CD4-positive, alpha-beta T cell (primary cell): ENCODE data around the gene DPYSL4. TPM values are rescaled to one million over a fixed set of nuclear protein-coding genes. Genes with fewer than 3 reads are reported as not detected.

Source experiments
- ATAC-seq: fragments of 200-7000 bp; cut with Tn5 transposase; one replicate; pipeline ENCODE4 v1.10.0; 2022; ENCODE audit warnings: mild to moderate bottlenecking; ENCODE audit not compliant: poor library complexity
- CTCF ChIA-PET: fragments of 350-600 bp; sonication (Branson Sonifier 250); formaldehyde crosslinking; loops from one replicate; lab custom pipeline; 2021; ENCODE audit warnings: antibody characterized with exemption, inconsistent platforms; lab: Charles Lee
- POLR2A ChIA-PET: fragments of 350-600 bp; sonication (Branson Sonifier 250); formaldehyde crosslinking; loops from one replicate; lab custom pipeline; 2021; ENCODE audit warnings: antibody characterized with exemption, inconsistent platforms; lab: Charles Lee
- DNase-seq, 14 experiments: peaks; one replicate each; pipeline ENCODE4 v3.0.0-alpha.2; 2013 to 2020; ENCODE audit warnings: mixed read lengths in 2 of 14
- H3K27ac ChIP-seq, 2 donors: one replicate each; pipeline versions ENCODE4 v1.5.1 to v1.7.0; 2013; ENCODE audit warnings: low read length in 2 of 2, low read depth in 1 of 2, mild to moderate bottlenecking in 1 of 2
- H3K27me3 ChIP-seq, 2 experiments: 1 replicate in 1 of 2; 2 replicates in 1 of 2; pipeline versions ENCODE4 v1.6.1 to v1.7.0; 2013; ENCODE audit warnings: low read length in 2 of 2, control low read depth in 1 of 2, mild to moderate bottlenecking in 1 of 2, moderate library complexity in 1 of 2; ENCODE audit not compliant: insufficient read depth in 2 of 2, control insufficient read depth in 1 of 2
- H3K36me3 ChIP-seq: one replicate; pipeline ENCODE4 v1.6.1; 2013; ENCODE audit warnings: low read length, control low read depth; ENCODE audit not compliant: insufficient read depth
- H3K4me1 ChIP-seq: one replicate; pipeline ENCODE4 v1.6.1; 2013; ENCODE audit warnings: low read length, control low read depth; ENCODE audit not compliant: insufficient read depth
- H3K4me3 ChIP-seq: one replicate; pipeline ENCODE4 v1.5.1; 2013; ENCODE audit warnings: mild to moderate bottlenecking, low read length, moderate library complexity
- H3K9me3 ChIP-seq, 2 experiments: 1 replicate in 1 of 2; 2 replicates in 1 of 2; pipeline versions ENCODE4 v1.6.1 to v1.7.0; 2013; ENCODE audit warnings: low read length in 2 of 2, mild to moderate bottlenecking in 2 of 2, control low read depth in 1 of 2, moderate library complexity in 1 of 2; ENCODE audit not compliant: control insufficient read depth in 1 of 2, insufficient read depth in 1 of 2
- H3K27ac Mint-ChIP-seq: one replicate; pipeline ENCODE4 v1.8.0; 2020; ENCODE audit warnings: mixed read lengths
- H3K27me3 Mint-ChIP-seq: one replicate; pipeline ENCODE4 v1.8.0; 2021; ENCODE audit warnings: mixed read lengths
- H3K36me3 Mint-ChIP-seq: one replicate; pipeline ENCODE4 v1.8.0; 2021; ENCODE audit warnings: low read depth, mixed read lengths
- H3K4me1 Mint-ChIP-seq: one replicate; pipeline ENCODE4 v1.8.0; 2021; ENCODE audit warnings: low read depth, mixed read lengths
- H3K4me3 Mint-ChIP-seq: one replicate; pipeline ENCODE4 v1.8.0; 2020; ENCODE audit warnings: mild to moderate bottlenecking, mixed read lengths
- H3K9me3 Mint-ChIP-seq: one replicate; pipeline ENCODE4 v1.8.0; 2020; ENCODE audit warnings: mixed read lengths
- intact Hi-C, 2 experiments: fragments of 100-400 bp; cut with DNase I in 1 of 2; cut with micrococcal nuclease in 1 of 2; formaldehyde crosslinking; loops; one replicate each; pipeline versions ENCODE4 v1.15.1 to v1.9.0; 2023 to 2025; cut with DNase I, micrococcal nuclease
- total RNA-seq, 174 experiments: library from RNA in 2 of 174; stranded (reverse) in 2 of 174; gene quantifications; one replicate each; pipeline ENCODE4 v1.2.3 and lab custom pipeline; 2021 to 2026
- TF ChIP-seq, protein P1 (sequence below): fragments of 200-600 bp; IDR thresholded peaks from one replicate; pipeline ENCODE4 v1.8.0; 2022; ENCODE audit warnings: antibody characterized with exemption, mild to moderate bottlenecking

DPYSL4 gene
- total RNA-seq, 2 experiments from 2014 or later: 0.64 to 0.96 TPM

DNA sequence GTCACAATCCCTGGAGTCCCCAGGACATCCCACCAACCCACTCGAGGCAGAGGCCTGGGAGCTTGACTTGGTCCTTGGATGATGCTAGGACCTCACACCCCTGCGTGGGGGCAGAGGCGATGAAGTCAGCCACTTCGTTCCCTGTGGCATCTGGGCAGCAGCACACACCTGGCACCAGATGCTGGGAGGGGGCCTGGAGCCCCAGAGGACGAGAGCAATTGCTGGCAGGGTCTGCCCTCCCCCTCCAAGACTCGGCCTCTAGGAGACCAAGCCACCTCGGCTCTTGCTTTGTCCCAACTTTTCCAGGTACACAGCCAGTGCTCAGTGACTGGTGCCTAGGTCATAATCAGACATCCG is 39.1 kb downstream of the DPYSL4 start:
- DNase-seq (no peak), ATAC-seq (no peak)
- Histone ChIP-seq H3K27me3 (no peaks in the 10 kb centered on the region), H3K4me3 (no peak overlapping the region), H3K36me3 (no peaks in the 10 kb centered on the region), H3K27ac (no peak overlapping the region), H3K4me1 (peaks cover 27% of the 10 kb centered on the region), H3K9me3 (no peaks in the 10 kb centered on the region)
- no peaks in the 10 kb centered on the region for H3K9me3 Mint-ChIP-seq
- intact Hi-C loops: no loop called here
- H3K36me3 Mint-ChIP-seq: no peaks in the 10 kb centered on the region
- no peak overlapping the region for H3K27ac Mint-ChIP-seq
- no peak overlapping the region for H3K4me3 Mint-ChIP-seq
- TF ChIP-seq, protein P1, sequence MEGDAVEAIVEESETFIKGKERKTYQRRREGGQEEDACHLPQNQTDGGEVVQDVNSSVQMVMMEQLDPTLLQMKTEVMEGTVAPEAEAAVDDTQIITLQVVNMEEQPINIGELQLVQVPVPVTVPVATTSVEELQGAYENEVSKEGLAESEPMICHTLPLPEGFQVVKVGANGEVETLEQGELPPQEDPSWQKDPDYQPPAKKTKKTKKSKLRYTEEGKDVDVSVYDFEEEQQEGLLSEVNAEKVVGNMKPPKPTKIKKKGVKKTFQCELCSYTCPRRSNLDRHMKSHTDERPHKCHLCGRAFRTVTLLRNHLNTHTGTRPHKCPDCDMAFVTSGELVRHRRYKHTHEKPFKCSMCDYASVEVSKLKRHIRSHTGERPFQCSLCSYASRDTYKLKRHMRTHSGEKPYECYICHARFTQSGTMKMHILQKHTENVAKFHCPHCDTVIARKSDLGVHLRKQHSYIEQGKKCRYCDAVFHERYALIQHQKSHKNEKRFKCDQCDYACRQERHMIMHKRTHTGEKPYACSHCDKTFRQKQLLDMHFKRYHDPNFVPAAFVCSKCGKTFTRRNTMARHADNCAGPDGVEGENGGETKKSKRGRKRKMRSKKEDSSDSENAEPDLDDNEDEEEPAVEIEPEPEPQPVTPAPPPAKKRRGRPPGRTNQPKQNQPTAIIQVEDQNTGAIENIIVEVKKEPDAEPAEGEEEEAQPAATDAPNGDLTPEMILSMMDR: no peak
- ChIA-PET CTCF (no interaction called here), POLR2A (no interaction called here)
- H3K27me3 Mint-ChIP-seq: no peaks in the 10 kb centered on the region
- peaks cover 17% of the 10 kb centered on the region for H3K4me1 Mint-ChIP-seq

DNA sequence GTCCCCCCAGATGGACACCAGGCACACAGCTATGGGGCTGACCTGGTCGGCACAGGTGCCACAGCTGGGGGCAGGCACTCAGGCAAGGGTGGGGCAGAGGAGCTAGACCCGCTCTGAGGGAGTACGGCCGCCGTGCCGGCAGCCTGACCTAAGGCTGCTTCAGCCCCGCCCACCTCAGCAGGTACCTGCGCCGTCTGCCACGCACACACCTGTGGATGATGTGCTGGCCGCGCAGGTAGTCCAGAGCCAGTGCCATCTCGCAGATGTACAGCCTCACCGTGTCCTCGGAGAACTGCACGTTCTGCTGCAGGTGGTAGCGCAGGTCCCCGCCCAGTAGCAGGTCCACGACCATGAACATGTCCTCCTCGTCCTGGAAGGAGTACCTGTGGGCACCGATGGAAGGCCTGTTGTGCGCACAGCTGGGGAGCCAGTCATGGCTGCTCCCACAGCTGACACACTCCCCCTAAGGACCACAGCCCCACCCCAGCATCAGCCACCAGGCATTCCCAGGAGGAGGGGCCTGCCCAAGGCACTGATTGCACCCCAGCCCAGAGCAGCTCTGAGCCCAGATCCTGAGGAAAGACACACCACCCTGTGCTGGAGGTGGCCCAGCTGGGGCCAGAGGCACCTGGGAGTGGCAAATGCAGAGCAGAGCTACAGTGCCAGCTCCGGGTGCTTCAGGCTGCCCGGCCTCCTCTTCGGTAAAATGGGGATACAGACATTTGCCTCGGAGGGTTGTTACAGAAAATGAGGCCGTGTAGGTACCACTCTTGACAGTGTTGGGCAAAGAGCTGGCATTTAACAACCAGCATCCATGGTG is 40.0 kb downstream of the DPYSL4 start:
- H3K4me3 ChIP-seq: no peak overlapping the region

DNA sequence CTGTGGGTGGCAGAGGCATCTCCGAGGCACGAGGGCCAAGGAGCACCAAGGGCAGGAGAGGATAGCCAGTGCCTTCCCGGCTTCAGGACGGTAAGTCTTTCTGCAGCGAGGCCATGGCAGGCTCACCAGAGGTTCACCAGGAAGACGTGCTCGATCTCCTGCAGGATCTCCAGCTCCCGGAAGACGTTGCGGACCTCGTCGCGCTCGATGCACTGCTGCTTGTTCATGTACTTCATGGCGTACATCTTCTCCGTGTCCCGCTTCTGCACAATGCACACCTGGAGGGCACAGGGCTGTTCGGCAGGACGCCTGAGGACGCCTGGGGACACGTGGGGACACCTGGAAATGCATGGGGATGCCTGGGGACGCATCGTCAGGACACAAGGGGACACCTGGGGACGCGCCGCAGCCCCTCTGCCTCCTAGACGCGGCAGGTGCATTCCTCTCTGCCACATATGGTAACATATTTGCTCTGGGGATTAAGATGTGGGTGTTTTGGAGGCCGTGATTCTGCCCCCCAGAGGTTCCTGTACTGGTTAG is 41.2 kb downstream of the DPYSL4 start:
- Histone ChIP-seq H3K4me3 (no peak overlapping the region), H3K27ac (no peak overlapping the region), H3K36me3 (no peaks in the 10 kb centered on the region), H3K9me3 (no peaks in the 10 kb centered on the region), H3K27me3 (no peaks in the 10 kb centered on the region), H3K4me1 (peaks cover 44% of the 10 kb centered on the region)
- ChIA-PET CTCF (no interaction called here), POLR2A (no interaction called here)
- TF ChIP-seq, protein P1: no peak
- ATAC-seq: no peak
- Mint-ChIP-seq H3K4me1 (peaks cover 34% of the 10 kb centered on the region), H3K9me3 (no peaks in the 10 kb centered on the region), H3K27ac (no peak overlapping the region), H3K36me3 (no peaks in the 10 kb centered on the region), H3K4me3 (no peak overlapping the region), H3K27me3 (no peaks in the 10 kb centered on the region)
- DNase-seq: no peak
- intact Hi-C loops: no loop called here

More for the DNA sequence above, 40.0 kb downstream of the DPYSL4 start:
- Mint-ChIP-seq H3K4me3 (no peak overlapping the region), H3K4me1 (peaks cover 23% of the 10 kb centered on the region), H3K9me3 (no peaks in the 10 kb centered on the region), H3K27ac (no peak overlapping the region), H3K27me3 (no peaks in the 10 kb centered on the region), H3K36me3 (no peaks in the 10 kb centered on the region)
- Histone ChIP-seq H3K27ac (no peak overlapping the region), H3K9me3 (no peaks in the 10 kb centered on the region), H3K4me1 (peaks cover 34% of the 10 kb centered on the region), H3K36me3 (no peaks in the 10 kb centered on the region), H3K27me3 (no peaks in the 10 kb centered on the region)
- TF ChIP-seq, protein P1: no peak
- DNase-seq (no peak), ATAC-seq (no peak)
- intact Hi-C loops: no loop called here
- CTCF ChIA-PET: no interaction called here
- POLR2A ChIA-PET: no interaction called here
